Measurements from ENCODE around the gene EPB41L3. TPM values are rescaled to one million over a fixed set of nuclear protein-coding genes. Genes with fewer than 3 reads are reported as not detected.
"Not testable (repeated sequence)": the region's sequence is repeated elsewhere in the genome, so short reads cannot be mapped to it uniquely, and the experiment has no call there.

The EPB41L3 gene
- polyA plus RNA-seq, 1 experiment, result 45.0 TPM

DNA sequence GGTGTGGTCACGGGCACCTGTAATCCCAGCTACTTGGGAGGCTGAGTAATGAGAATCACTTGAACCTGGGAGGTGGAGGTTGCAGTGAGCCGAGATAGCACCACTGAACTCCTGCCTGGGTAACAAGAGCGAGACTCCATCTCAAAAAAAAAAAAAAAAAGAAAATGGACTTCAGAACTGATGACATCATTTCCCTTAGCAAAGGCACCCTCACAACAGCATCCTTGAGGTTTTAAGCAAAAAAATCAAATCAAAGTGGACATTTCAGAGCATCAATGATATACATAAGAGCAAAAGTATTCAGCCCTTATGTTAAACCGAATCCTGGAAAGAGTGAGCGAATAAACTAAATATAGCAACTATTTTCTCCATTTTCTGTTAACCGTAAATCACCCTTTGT lies 45.3 kb downstream of the EPB41L3 start:
- no peak overlapping the region for H3K4me3 ChIP-seq (ENCODE audit: low read depth, low read length)
- H3K9me3 ChIP-seq (ENCODE audit: control insufficient read depth, insufficient read depth, low read length), result no peaks in the 10 kb centered on the region
- TF ChIP-seq, protein P1, sequence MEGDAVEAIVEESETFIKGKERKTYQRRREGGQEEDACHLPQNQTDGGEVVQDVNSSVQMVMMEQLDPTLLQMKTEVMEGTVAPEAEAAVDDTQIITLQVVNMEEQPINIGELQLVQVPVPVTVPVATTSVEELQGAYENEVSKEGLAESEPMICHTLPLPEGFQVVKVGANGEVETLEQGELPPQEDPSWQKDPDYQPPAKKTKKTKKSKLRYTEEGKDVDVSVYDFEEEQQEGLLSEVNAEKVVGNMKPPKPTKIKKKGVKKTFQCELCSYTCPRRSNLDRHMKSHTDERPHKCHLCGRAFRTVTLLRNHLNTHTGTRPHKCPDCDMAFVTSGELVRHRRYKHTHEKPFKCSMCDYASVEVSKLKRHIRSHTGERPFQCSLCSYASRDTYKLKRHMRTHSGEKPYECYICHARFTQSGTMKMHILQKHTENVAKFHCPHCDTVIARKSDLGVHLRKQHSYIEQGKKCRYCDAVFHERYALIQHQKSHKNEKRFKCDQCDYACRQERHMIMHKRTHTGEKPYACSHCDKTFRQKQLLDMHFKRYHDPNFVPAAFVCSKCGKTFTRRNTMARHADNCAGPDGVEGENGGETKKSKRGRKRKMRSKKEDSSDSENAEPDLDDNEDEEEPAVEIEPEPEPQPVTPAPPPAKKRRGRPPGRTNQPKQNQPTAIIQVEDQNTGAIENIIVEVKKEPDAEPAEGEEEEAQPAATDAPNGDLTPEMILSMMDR (IDR thresholded peaks at IDR 0.05; ENCODE audit: low read depth, low read length), result no peak
- DNase-seq (ENCODE audit: low read depth, low spot score), result no peak
- H3K27me3 ChIP-seq (ENCODE audit: control insufficient read depth, insufficient read depth, low read length), result no peaks in the 10 kb centered on the region
- ChIA-PET CTCF (no interaction called here), POLR2A (no interaction called here)
- no peak overlapping the region for H3K27ac ChIP-seq (ENCODE audit: low read depth, low read length)

DNA sequence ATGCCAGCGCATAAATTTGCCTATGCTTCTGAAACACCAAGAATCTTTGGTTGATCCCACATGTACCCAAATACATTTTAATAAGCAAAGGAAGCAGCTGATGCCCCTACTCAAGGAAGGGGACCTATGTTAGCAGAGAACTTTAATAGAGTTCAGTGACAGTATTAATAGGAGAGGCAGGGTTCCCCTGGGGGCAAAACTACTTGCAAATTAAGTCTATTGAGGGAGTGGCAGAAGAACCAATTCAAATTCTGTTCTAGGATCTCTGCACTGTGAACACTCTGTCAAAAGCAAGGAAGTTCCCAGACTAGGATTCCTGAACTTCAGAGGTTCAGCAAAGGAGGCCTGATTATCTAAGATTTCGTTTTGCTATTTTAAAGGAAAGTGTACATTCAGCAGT lies 47.5 kb downstream of the EPB41L3 start:
- ChIA-PET CTCF (interaction anchor here (1.0 kb wide), 1 partner anchor 51 kb away, joined by 3 read pairs; no protein-coding TSS in a partner anchor), POLR2A (no interaction called here)
- Histone ChIP-seq H3K27me3 (ENCODE audit: control insufficient read depth, insufficient read depth, low read length) (no peaks in the 10 kb centered on the region), H3K4me3 (ENCODE audit: low read depth, low read length) (no peak overlapping the region), H3K27ac (ENCODE audit: low read depth, low read length) (no peak overlapping the region), H3K9me3 (ENCODE audit: control insufficient read depth, insufficient read depth, low read length) (no peaks in the 10 kb centered on the region)
- TF ChIP-seq, protein P1 (IDR thresholded peaks at IDR 0.05; ENCODE audit: low read depth, low read length), result no peak
- no peak for DNase-seq (ENCODE audit: low read depth, low spot score)

DNA sequence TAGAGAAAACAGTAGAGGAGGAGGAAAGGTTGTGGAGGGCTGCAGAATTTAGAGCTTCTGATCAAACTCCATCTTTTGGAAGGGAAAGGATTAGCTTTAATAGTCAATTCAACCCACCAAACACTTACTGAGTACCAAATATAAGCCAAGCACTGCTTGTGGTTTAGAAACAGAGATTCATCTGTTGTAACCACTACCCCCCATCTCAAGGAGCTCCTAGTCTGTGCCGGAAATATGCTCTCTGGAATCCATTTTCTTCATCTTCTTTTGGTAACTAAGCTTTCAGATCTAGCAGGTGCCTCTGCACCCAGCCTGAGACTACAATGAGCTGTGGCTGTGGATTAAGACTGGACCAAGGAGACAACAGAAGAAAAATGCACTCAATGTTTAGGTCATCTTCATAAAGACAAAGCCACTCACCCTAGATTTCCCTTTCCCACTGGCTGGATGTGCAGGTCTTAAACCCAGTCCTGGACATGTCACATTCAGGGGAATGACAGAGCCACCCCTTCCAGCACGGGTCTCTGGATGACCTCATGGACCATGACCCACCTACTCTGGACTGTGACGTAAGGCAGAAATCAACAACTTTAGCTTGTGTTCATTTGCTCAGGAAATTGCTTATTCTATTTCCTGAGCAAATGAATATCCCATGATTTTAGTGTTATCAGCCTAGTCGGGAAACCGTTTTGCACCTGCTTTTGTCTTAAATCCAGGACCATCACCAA lies 52.9 kb downstream of the EPB41L3 start:
- no peak overlapping the region for H3K27ac ChIP-seq (ENCODE audit: low read depth, low read length)
- TF ChIP-seq, protein P1 (IDR thresholded peaks at IDR 0.05; ENCODE audit: low read depth, low read length), result no peak
- no peak for DNase-seq (ENCODE audit: low read depth, low spot score)
- CTCF ChIA-PET, result interaction anchor here (2.1 kb wide), 1 partner anchor 56 kb away, joined by 9 read pairs; no protein-coding TSS in a partner anchor
- H3K9me3 ChIP-seq (ENCODE audit: control insufficient read depth, insufficient read depth, low read length), result no peaks in the 10 kb centered on the region
- H3K27me3 ChIP-seq (ENCODE audit: control insufficient read depth, insufficient read depth, low read length), result no peaks in the 10 kb centered on the region
- POLR2A ChIA-PET, result no interaction called here
- H3K4me3 ChIP-seq (ENCODE audit: low read depth, low read length), result no peak overlapping the region

DNA sequence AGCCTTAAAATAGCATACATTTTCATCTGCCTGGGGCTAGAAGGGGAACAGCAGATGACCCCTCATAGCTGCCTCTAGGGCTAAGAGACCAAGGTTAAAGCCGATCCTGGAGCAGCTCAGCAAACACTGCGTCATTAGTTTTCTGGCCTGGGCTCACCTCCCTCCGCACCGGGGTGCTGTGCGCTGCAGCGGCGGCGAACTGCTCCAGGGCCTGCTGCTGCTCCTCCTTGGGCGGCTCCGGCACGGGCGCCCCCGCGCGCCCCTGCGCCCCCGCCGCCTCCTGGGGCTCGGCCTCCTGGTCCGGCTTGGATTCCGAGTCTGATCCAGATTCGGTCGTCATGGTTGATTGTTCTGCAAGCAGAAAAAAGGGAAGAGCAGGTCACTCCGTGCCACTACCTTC lies 55.0 kb downstream of the EPB41L3 start:
- no peaks in the 10 kb centered on the region for H3K9me3 ChIP-seq (ENCODE audit: control insufficient read depth, insufficient read depth, low read length)
- POLR2A ChIA-PET, result no interaction called here

DNA sequence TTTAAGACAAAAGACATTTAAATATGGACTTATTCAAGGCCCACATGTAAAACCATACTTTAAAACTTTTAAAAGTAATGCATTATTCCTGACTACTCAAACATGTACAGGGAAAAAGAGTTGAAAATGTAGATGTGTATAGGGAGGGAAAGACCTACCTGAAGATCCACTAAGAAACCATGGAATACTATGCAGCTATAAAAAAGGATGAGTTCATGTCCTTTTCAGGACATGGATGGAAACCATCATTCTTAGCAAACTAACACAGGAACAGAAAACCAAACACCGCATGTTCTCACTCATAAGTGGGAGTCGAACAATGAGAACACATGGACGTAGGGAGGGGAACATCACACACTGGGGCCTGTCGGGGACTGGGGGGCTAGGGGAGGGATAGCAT lies 55.8 kb downstream of the EPB41L3 start:
- H3K4me3 ChIP-seq (ENCODE audit: low read depth, low read length); DNase-seq (ENCODE audit: low read depth, low spot score); H3K27ac ChIP-seq (ENCODE audit: low read depth, low read length); H3K9me3 ChIP-seq (ENCODE audit: control insufficient read depth, insufficient read depth, low read length); H3K27me3 ChIP-seq (ENCODE audit: control insufficient read depth, insufficient read depth, low read length); CTCF ChIA-PET; POLR2A ChIA-PET: not testable (repeated sequence)

More for the DNA sequence above, 55.0 kb downstream of the EPB41L3 start:
- CTCF ChIA-PET, result no interaction called here
- Histone ChIP-seq H3K27ac (ENCODE audit: low read depth, low read length) (no peak overlapping the region), H3K27me3 (ENCODE audit: control insufficient read depth, insufficient read depth, low read length) (no peaks in the 10 kb centered on the region), H3K4me3 (ENCODE audit: low read depth, low read length) (no peak overlapping the region)
- TF ChIP-seq, protein P1 (IDR thresholded peaks at IDR 0.05; ENCODE audit: low read depth, low read length), result no peak
- DNase-seq (ENCODE audit: low read depth, low spot score), result no peak

Data from AG04450 (cell line).